HEK293 (cell line): ENCODE measurements around the gene CENPP.

Experiments
- CTCF ChIA-PET: fragments of 350-600 bp; formaldehyde crosslinking; extraction: SDS; loops from one replicate; lab custom pipeline; 2021; ENCODE audit warnings: antibody characterized with exemption; lab: Yijun Ruan, JAX
- POLR2A ChIA-PET: fragments of 300-600 bp; formaldehyde crosslinking; extraction: SDS; loops from one replicate; lab custom pipeline; 2020; ENCODE audit warnings: antibody characterized with exemption, inconsistent platforms; lab: Yijun Ruan, JAX
- H3K27ac ChIP-seq: fragments of 200-500 bp; sonication (Bioruptor generic); 2 replicates; pipeline ENCODE4 v1.5.1; 2014; ENCODE audit warnings: low read depth, low read length, control low read depth, inconsistent platforms; ENCODE audit errors: extremely low read depth
- H3K36me3 ChIP-seq, 2 experiments: fragments of 200-500 bp in 1 of 2; sonication (Bioruptor generic) in 1 of 2; 1 replicate in 1 of 2; 2 replicates in 1 of 2; pipeline ENCODE4 v1.5.1; 2014 to 2017; ENCODE audit warnings: inconsistent platforms in 2 of 2, low read length in 2 of 2; ENCODE audit not compliant: control insufficient read depth in 2 of 2, insufficient read depth in 1 of 2
- H3K4me1 ChIP-seq: fragments of 200-500 bp; sonication (Bioruptor generic); 2 replicates; pipeline ENCODE4 v1.5.1; 2014; ENCODE audit warnings: mild to moderate bottlenecking, low read length, inconsistent platforms; ENCODE audit not compliant: control insufficient read depth, insufficient read depth
- H3K4me3 ChIP-seq: 2 replicates; pipeline ENCODE4 v1.5.1; 2011; ENCODE audit warnings: low read depth, mild to moderate bottlenecking, control low read depth, low read length, moderate library complexity
- H3K9me3 ChIP-seq: fragments of 200-500 bp; sonication (Bioruptor generic); 2 replicates; pipeline ENCODE4 v1.5.1; 2014; ENCODE audit warnings: low read depth, low read length, inconsistent platforms; ENCODE audit not compliant: control insufficient read depth, insufficient read depth
- GFI1B ChIP-seq: fragments of 450-650 bp; formaldehyde crosslinking; IDR thresholded peaks from 2 replicates; pipeline ENCODE4 v1.5.1; 2016; ENCODE audit warnings: missing biosample characterization, missing genetic modification characterization
- HOXA7 ChIP-seq: sonication (generic); formaldehyde crosslinking; IDR thresholded peaks from 2 replicates; pipeline ENCODE4 v1.8.1; 2022; ENCODE audit warnings: missing genetic modification reagents, borderline replicate concordance
- KLF16 ChIP-seq: fragments of 450-650 bp; formaldehyde crosslinking; IDR thresholded peaks from 2 replicates; pipeline ENCODE4 v1.5.1; 2017; ENCODE audit warnings: missing biosample characterization, missing genetic modification characterization
- KLF7 ChIP-seq: fragments of 450-650 bp; formaldehyde crosslinking; IDR thresholded peaks from 2 replicates; pipeline ENCODE4 v1.5.1; 2016; ENCODE audit warnings: missing biosample characterization, missing genetic modification characterization, borderline replicate concordance
- MYNN ChIP-seq: fragments of 450-650 bp; formaldehyde crosslinking; IDR thresholded peaks from 2 replicates; pipeline ENCODE4 v1.5.1; 2016; ENCODE audit warnings: missing biosample characterization, missing genetic modification characterization, borderline replicate concordance
- SP2 ChIP-seq: fragments of 450-650 bp; formaldehyde crosslinking; IDR thresholded peaks from 2 replicates; pipeline ENCODE4 v1.5.1; 2016; ENCODE audit warnings: missing biosample characterization, missing genetic modification characterization
- TCF7L2 ChIP-seq: IDR thresholded peaks from 2 replicates; pipeline ENCODE4 v1.6.1; 2011; ENCODE audit warnings: low read depth, mild to moderate bottlenecking, inconsistent platforms, low read length, moderate library complexity, borderline replicate concordance
- YY1 ChIP-seq: fragments of 450-650 bp; formaldehyde crosslinking; IDR thresholded peaks from 2 replicates; pipeline ENCODE4 v1.5.1; 2018; ENCODE audit warnings: missing biosample characterization, missing genetic modification characterization
- ZBTB44 ChIP-seq: fragments of 450-650 bp; IDR thresholded peaks from 2 replicates; pipeline ENCODE4 v1.5.1; 2018; ENCODE audit warnings: missing biosample characterization, mild to moderate bottlenecking, missing genetic modification characterization
- ZFP3 ChIP-seq: fragments of 450-650 bp; formaldehyde crosslinking; IDR thresholded peaks from 2 replicates; pipeline ENCODE4 v1.5.1; 2016; ENCODE audit warnings: low read depth, missing biosample characterization, missing genetic modification characterization
- ZFP37 ChIP-seq: fragments of 450-650 bp; formaldehyde crosslinking; IDR thresholded peaks from 2 replicates; pipeline ENCODE4 v1.5.1; 2016; ENCODE audit warnings: missing biosample characterization, missing genetic modification characterization
- ZFP69B ChIP-seq: fragments of 450-650 bp; formaldehyde crosslinking; IDR thresholded peaks from 2 replicates; pipeline ENCODE4 v1.5.1; 2016; ENCODE audit warnings: missing biosample characterization, missing genetic modification characterization
- ZNF133 ChIP-seq: fragments of 450-650 bp; formaldehyde crosslinking; IDR thresholded peaks from 2 replicates; pipeline ENCODE4 v1.5.1; 2016; ENCODE audit warnings: missing biosample characterization, missing genetic modification characterization
- ZNF148 ChIP-seq: fragments of 450-650 bp; formaldehyde crosslinking; IDR thresholded peaks from 2 replicates; pipeline ENCODE4 v1.5.0; 2017; ENCODE audit warnings: missing biosample characterization, missing genetic modification characterization, borderline replicate concordance
- ZNF175 ChIP-seq: fragments of 450-650 bp; formaldehyde crosslinking; IDR thresholded peaks from 2 replicates; pipeline ENCODE4 v1.5.1; 2016; ENCODE audit warnings: missing biosample characterization, missing genetic modification characterization
- ZNF350 ChIP-seq: fragments of 450-650 bp; formaldehyde crosslinking; IDR thresholded peaks from 2 replicates; pipeline ENCODE4 v1.5.0; 2017; ENCODE audit warnings: missing biosample characterization, mild to moderate bottlenecking, missing genetic modification characterization
- ZNF423 ChIP-seq: fragments of 450-650 bp; formaldehyde crosslinking; IDR thresholded peaks from 2 replicates; pipeline ENCODE4 v1.5.1; 2016; ENCODE audit warnings: missing biosample characterization, missing genetic modification characterization
- ZNF433 ChIP-seq: fragments of 450-650 bp; formaldehyde crosslinking; IDR thresholded peaks from 2 replicates; pipeline ENCODE4 v1.5.1; 2016; ENCODE audit warnings: missing biosample characterization, missing genetic modification characterization, low read depth
- ZNF580 ChIP-seq: fragments of 450-650 bp; formaldehyde crosslinking; IDR thresholded peaks from 2 replicates; pipeline ENCODE4 v1.5.1; 2016; ENCODE audit warnings: missing biosample characterization, missing genetic modification characterization
- ZNF658 ChIP-seq: fragments of 450-650 bp; formaldehyde crosslinking; IDR thresholded peaks from 2 replicates; pipeline ENCODE4; 2016; ENCODE audit warnings: missing biosample characterization, missing genetic modification characterization
- ZNF707 ChIP-seq: fragments of 450-650 bp; formaldehyde crosslinking; IDR thresholded peaks from 2 replicates; pipeline ENCODE4 v1.5.1; 2016; ENCODE audit warnings: missing biosample characterization, missing genetic modification characterization
- ZNF791 ChIP-seq: fragments of 450-650 bp; formaldehyde crosslinking; IDR thresholded peaks from 2 replicates; pipeline ENCODE4 v1.5.1; 2016; ENCODE audit warnings: missing biosample characterization, missing genetic modification characterization
- ZSCAN30 ChIP-seq: fragments of 450-650 bp; IDR thresholded peaks from 2 replicates; pipeline ENCODE4 v1.5.1; 2018; ENCODE audit warnings: missing biosample characterization, mild to moderate bottlenecking, missing genetic modification characterization, moderate library complexity
- TF ChIP-seq, protein P1 (sequence below): fragments of 450-650 bp; formaldehyde crosslinking; IDR thresholded peaks from 2 replicates; pipeline ENCODE4 v1.5.1; 2016; ENCODE audit warnings: missing biosample characterization, missing genetic modification characterization
- TF ChIP-seq, protein P2 (sequence below): fragments of 450-650 bp; formaldehyde crosslinking; IDR thresholded peaks from 2 replicates; pipeline ENCODE4 v1.5.1; 2017; ENCODE audit warnings: missing biosample characterization, missing genetic modification characterization
- TF ChIP-seq, protein P3 (sequence below): fragments of 450-650 bp; formaldehyde crosslinking; IDR thresholded peaks from 2 replicates; pipeline ENCODE4 v1.5.1; 2016; ENCODE audit warnings: missing biosample characterization, missing genetic modification characterization

Gene CENPP

GRCh38 chr9:92600462-92601261, 274.9 kb downstream of the CENPP start:
- POLR2A ChIA-PET, result interaction anchor here (0.7 kb wide), 1 partner anchor 9 kb away, joined by 3 read pairs; no protein-coding TSS in a partner anchor
- no peak overlapping the region for H3K4me3 ChIP-seq
- TF ChIP-seq KLF16 (tag by site-specific recombination), result no peak
- no peak for TF ChIP-seq ZNF175 (tag by site-specific recombination)
- no peak for TF ChIP-seq ZNF350
- TF ChIP-seq, protein P1, sequence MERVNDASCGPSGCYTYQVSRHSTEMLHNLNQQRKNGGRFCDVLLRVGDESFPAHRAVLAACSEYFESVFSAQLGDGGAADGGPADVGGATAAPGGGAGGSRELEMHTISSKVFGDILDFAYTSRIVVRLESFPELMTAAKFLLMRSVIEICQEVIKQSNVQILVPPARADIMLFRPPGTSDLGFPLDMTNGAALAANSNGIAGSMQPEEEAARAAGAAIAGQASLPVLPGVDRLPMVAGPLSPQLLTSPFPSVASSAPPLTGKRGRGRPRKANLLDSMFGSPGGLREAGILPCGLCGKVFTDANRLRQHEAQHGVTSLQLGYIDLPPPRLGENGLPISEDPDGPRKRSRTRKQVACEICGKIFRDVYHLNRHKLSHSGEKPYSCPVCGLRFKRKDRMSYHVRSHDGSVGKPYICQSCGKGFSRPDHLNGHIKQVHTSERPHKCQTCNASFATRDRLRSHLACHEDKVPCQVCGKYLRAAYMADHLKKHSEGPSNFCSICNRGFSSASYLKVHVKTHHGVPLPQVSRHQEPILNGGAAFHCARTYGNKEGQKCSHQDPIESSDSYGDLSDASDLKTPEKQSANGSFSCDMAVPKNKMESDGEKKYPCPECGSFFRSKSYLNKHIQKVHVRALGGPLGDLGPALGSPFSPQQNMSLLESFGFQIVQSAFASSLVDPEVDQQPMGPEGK (tag by site-specific recombination), result no peak
- TF ChIP-seq ZSCAN30, result no peak
- no peak for TF ChIP-seq HOXA7
- no peak for TF ChIP-seq ZNF423
- no peak for TF ChIP-seq ZFP37 (tag by site-specific recombination)
- no peak for TF ChIP-seq KLF7 (tag by site-specific recombination)
- no peaks in the 10 kb centered on the region; the same call in 1 of the 2 replicates for H3K4me1 ChIP-seq
- no peaks in the 10 kb centered on the region for H3K36me3 ChIP-seq
- no peaks in the 10 kb centered on the region for H3K9me3 ChIP-seq
- H3K27ac ChIP-seq, result no peak overlapping the region
- CTCF ChIA-PET, result interaction anchor here (0.6 to 0.7 kb wide), 2 partner anchors 460 to 1412 kb away, joined by 3 read pairs; no protein-coding TSS in a partner anchor

DNA sequence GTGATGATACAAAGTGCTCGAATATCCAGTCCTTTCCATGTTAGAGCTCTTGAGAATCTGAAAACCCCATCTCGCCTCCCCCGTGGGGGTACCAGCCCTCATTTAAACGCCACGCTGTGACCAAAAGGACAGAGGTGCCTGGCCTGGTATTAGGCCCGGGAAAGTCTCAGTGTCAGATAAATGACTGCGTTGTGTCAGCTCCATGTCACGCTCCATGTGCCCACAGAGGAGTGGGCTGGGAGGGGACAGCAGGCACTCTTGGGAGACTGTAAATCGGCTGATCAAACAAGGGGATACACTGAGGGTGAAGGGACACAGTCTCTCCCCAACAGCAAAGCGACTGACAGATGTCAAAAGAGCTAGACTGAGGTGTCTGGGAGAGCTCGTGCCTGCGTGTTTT, 275.7 kb downstream of the CENPP start:
- no peaks in the 10 kb centered on the region; the same call in 1 of the 2 replicates for H3K4me1 ChIP-seq
- no peak overlapping the region for H3K27ac ChIP-seq
- ChIA-PET POLR2A (interaction anchor here (0.7 kb wide), 1 partner anchor 10 kb away, joined by 3 read pairs; no protein-coding TSS in a partner anchor), CTCF (interaction anchor here (0.6 kb wide), 1 partner anchor 25 kb away, joined by 5 read pairs; no protein-coding TSS in a partner anchor)
- H3K36me3 ChIP-seq, result no peaks in the 10 kb centered on the region
- no peak overlapping the region for H3K4me3 ChIP-seq
- H3K9me3 ChIP-seq, result no peaks in the 10 kb centered on the region
- TF ChIP-seq ZNF423 (no peak), ZNF580 (tag by site-specific recombination) (no peak), TCF7L2 (no peak), YY1 (tag by site-specific recombination) (no peak), ZFP3 (no peak), ZNF433 (no peak), ZBTB44 (tag by site-specific recombination) (no peak), ZNF148 (tag by site-specific recombination) (no peak), ZFP69B (tag by site-specific recombination) (no peak), ZNF707 (tag by site-specific recombination) (no peak), GFI1B (tag by site-specific recombination) (no peak), ZNF133 (tag by site-specific recombination) (no peak), SP2 (tag by site-specific recombination) (no peak), ZNF658 (tag by site-specific recombination) (no peak), ZNF791 (tag by site-specific recombination) (no peak), MYNN (no peak)
- TF ChIP-seq, protein P2, sequence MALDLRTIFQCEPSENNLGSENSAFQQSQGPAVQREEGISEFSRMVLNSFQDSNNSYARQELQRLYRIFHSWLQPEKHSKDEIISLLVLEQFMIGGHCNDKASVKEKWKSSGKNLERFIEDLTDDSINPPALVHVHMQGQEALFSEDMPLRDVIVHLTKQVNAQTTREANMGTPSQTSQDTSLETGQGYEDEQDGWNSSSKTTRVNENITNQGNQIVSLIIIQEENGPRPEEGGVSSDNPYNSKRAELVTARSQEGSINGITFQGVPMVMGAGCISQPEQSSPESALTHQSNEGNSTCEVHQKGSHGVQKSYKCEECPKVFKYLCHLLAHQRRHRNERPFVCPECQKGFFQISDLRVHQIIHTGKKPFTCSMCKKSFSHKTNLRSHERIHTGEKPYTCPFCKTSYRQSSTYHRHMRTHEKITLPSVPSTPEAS (tag by site-specific recombination), result no peak
- TF ChIP-seq, protein P3, sequence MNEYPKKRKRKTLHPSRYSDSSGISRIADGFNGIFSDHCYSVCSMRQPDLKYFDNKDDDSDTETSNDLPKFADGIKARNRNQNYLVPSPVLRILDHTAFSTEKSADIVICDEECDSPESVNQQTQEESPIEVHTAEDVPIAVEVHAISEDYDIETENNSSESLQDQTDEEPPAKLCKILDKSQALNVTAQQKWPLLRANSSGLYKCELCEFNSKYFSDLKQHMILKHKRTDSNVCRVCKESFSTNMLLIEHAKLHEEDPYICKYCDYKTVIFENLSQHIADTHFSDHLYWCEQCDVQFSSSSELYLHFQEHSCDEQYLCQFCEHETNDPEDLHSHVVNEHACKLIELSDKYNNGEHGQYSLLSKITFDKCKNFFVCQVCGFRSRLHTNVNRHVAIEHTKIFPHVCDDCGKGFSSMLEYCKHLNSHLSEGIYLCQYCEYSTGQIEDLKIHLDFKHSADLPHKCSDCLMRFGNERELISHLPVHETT (tag by site-specific recombination), result no peak
